ENCODE results near the gene LRRIQ1. TPM values are rescaled to one million over a fixed set of nuclear protein-coding genes. Genes with fewer than 3 reads are reported as not detected.

The LRRIQ1 gene
- total and polyA plus RNA-seq, 2 of the 4 experiments (the other 2 are of a cell fraction): under 0.01 to 0.05 TPM

- DNase-seq: no peak
- dilution Hi-C loops (cut with HindIII; ENCODE audit: low sequenced_read_pairs, unreplicated experiment): no loop called here
- WGBS, 2 experiments (ENCODE audit: extremely low coverage in 2 of 2, insufficient read length in 1 of 2): no CpG with 5 or more reads among the region's 1 CpG
Measured at GRCh38 chr12:85138833-85139232, 102.7 kb downstream of the LRRIQ1 start.

More at GRCh38 chr12:85138833-85139232, 102.7 kb downstream of the LRRIQ1 start:
- no peak overlapping the region for H3K4me3 ChIP-seq (ENCODE audit: insufficient read depth, low read depth, low read length)
- no peak overlapping the region for H4K91ac ChIP-seq (ENCODE audit: insufficient read depth, low read depth, low read length)
- no peaks in the 10 kb centered on the region for H4K20me1 ChIP-seq (ENCODE audit: insufficient read depth, low read length)
- intact Hi-C loops (cut with micrococcal nuclease): no loop called here
- ATAC-seq (ENCODE audit: low read depth): no peak
- H3K56ac ChIP-seq (ENCODE audit: extremely low read depth, insufficient read depth, low read length): no peak overlapping the region
- ChIA-PET CTCF (no interaction called here), POLR2A (ENCODE audit: unreplicated experiment) (no interaction called here)
- no peaks in the 10 kb centered on the region for H3K9me1 ChIP-seq (ENCODE audit: insufficient read depth, low read length)
- no peak overlapping the region for H3K4me2 ChIP-seq (ENCODE audit: low read depth, low read length)
- TF ChIP-seq CEBPB (IDR thresholded peaks at IDR 0.05; ENCODE audit: low read depth, low read length) (no peak), BHLHE40 (IDR thresholded peaks at IDR 0.05; ENCODE audit: low read depth, low read length) (no peak), MAFK (IDR thresholded peaks at IDR 0.05; ENCODE audit: low read depth, low read length) (no peak), RAD21 (IDR thresholded peaks at IDR 0.05; ENCODE audit: low read length) (no peak), SMC3 (IDR thresholded peaks at IDR 0.05; ENCODE audit: low read depth, low read length) (no peak), RFX5 (IDR thresholded peaks at IDR 0.05; ENCODE audit: low read depth, low read length) (no peak), RCOR1 (IDR thresholded peaks at IDR 0.05; ENCODE audit: insufficient replicate concordance, low read length) (no peak), FOS (IDR thresholded peaks at IDR 0.05; ENCODE audit: low read depth, low read length) (no peak), POLR2A (IDR thresholded peaks at IDR 0.05; ENCODE audit: low read depth, low read length) (no peak), MAZ (IDR thresholded peaks at IDR 0.05; ENCODE audit: borderline replicate concordance, low read depth, low read length) (no peak), ELK1 (IDR thresholded peaks at IDR 0.05; ENCODE audit: borderline replicate concordance, low read depth, low read length) (no peak), CTCF (conservative IDR thresholded peaks at IDR 0.05; ENCODE audit: low read depth, low read length) (no peak)
- H2AK9ac ChIP-seq (replicated peaks; ENCODE audit: low read depth, low read length, poor library complexity): no peak overlapping the region
- no peak overlapping the region for H2BK120ac ChIP-seq (ENCODE audit: low read depth, low read length)
- H2AK5ac ChIP-seq (ENCODE audit: low read depth, low read length): no peak overlapping the region
- H2BK20ac ChIP-seq (ENCODE audit: low read depth, low read length): no peak overlapping the region
- no peak overlapping the region for H3K27ac ChIP-seq (ENCODE audit: insufficient read depth, low read length)
- H3K4me1 ChIP-seq (ENCODE audit: control insufficient read depth, insufficient read depth, low read length): no peaks in the 10 kb centered on the region
- H3K23ac ChIP-seq (ENCODE audit: low read depth, low read length): no peak overlapping the region
- no peaks in the 10 kb centered on the region for H3K79me1 ChIP-seq (ENCODE audit: low read depth in 1 of 2, low read length in 2 of 2)
- H2BK15ac ChIP-seq (ENCODE audit: low read depth, low read length): no peak overlapping the region
- no peak overlapping the region for H3K14ac ChIP-seq (replicated peaks; ENCODE audit: low read depth, low read length)
- no peaks in the 10 kb centered on the region for H3K27me3 ChIP-seq (ENCODE audit: control insufficient read depth, insufficient read depth, low read length)
- H3K36me3 ChIP-seq (ENCODE audit: control insufficient read depth, insufficient read depth, low read length): no peaks in the 10 kb centered on the region
- no peak overlapping the region for H2BK5ac ChIP-seq (ENCODE audit: low read depth, low read length, poor library complexity, severe bottlenecking)
- H3K4ac ChIP-seq (ENCODE audit: low read depth, low read length): no peak overlapping the region
- BruUV-seq (replicated peaks): no TSS peak
- no peak overlapping the region for H4K5ac ChIP-seq (ENCODE audit: low read depth, low read length)
- H3K9ac ChIP-seq (ENCODE audit: low read depth, low read length): no peak overlapping the region
- no peaks in the 10 kb centered on the region for H3K9me3 ChIP-seq (ENCODE audit: control insufficient read depth, insufficient read depth, low read length)
- in situ Hi-C loops (cut with MboI; ENCODE audit: low sequenced_read_pairs): no loop called here
- no peak overlapping the region for H4K8ac ChIP-seq (ENCODE audit: low read depth in 2 of 2, low read length in 2 of 2)
- H3K18ac ChIP-seq (ENCODE audit: low read depth, low read length): no peak overlapping the region
- no peak overlapping the region for H2AFZ ChIP-seq (replicated peaks; ENCODE audit: low read length, poor library complexity)
